HG02798 (cell line): ENCODE measurements around the gene KCNAB1.

ENCODE experiments used
- ATAC-seq: cut with Tn5 transposase; IDR thresholded peaks from one replicate; pipeline ENCODE4 v1.9.1; 2021; ENCODE audit warnings: mild to moderate bottlenecking; ENCODE audit not compliant: unreplicated experiment, poor library complexity

Gene KCNAB1

DNA sequence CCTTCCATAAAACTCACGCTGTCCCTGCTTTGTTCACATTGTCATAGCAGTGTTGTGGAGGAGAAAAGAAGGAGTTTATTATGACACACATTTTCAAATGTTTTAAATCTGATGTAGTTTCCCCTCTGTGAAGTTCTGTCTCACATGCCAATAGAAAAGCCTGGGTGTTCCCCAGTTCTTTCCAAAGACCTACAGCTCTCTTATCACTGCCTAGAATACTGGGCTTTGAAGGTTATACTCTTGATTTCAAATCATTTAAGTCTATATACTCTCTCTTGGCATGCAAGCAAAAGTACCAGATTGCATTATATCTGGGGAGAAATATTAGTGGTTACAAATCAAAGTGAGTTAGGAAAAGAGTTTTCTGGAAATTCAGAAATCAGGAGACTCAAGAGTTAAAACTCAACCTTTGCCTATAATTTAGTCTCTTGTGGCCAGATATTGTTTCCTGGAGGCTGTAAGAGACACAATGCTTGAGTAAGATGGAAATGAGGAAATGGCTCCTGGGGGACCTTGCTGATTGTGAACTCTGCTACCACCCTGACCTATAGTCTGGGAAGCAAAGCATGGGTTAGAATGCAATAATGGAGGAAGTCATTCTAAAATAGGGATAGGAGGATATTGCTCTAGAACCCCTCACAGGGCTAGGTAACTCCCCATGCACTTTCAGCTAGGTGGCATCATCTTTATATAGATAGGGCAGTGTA lies 182.8 kb downstream of the KCNAB1 start:
- no peak for ATAC-seq

DNA sequence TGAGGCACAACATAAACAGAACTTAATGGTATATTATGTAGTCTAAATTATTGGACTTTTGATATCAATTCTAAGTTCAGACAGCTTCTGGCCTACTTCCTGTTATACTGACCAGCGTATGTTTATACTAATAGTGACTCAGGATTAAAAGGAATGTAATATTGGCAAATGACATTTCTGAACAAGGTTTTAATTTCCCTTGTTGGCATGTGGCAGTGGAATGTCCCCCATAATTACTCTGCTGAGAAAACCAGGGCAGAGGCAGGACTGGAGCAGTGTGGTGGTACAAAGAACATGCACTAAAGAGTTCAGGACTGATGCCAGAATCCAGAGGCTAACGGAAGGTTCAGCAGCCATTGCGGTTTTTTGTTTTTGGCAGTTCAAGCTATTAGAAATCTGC lies 184.0 kb downstream of the KCNAB1 start:
- no peak for ATAC-seq

DNA sequence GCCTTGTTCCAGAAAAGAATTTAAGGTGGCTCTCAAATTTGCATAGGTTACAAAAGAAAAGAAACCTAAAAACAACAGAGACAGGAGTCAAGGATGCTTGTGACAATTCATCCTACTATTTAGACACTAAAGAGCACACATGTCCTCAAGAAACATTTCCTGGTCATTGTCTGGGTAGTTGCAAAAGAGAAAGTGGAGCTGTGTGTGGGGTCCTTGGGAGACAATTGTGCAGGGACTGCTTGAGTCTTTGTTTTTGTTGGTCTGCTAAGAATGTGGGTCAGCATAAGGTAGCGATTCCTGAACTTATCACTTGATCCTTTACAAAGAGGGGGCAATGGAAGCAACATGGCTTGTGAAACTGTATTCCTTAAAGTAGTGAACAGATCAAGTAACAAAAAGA lies 185.3 kb downstream of the KCNAB1 start:
- ATAC-seq = no peak

DNA sequence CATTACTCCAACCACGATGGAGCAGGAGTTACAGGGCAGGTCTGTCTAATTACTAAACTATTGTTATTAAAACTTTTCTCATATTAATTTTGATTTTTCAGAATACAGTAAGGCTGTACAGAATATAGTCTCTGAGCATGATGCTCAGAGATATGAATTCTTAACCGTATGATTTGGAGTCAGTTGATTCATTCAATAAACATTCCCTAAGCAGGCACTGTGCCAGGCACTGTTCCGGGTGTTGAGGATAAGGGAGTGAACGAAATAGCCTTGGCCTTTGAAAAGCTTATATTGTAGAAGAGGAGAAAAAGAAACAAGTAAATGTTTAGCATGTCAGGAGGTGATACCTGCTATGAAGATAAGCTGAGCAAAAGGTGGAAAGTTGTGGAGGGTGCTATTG lies 187.3 kb downstream of the KCNAB1 start:
- no peak for ATAC-seq

DNA sequence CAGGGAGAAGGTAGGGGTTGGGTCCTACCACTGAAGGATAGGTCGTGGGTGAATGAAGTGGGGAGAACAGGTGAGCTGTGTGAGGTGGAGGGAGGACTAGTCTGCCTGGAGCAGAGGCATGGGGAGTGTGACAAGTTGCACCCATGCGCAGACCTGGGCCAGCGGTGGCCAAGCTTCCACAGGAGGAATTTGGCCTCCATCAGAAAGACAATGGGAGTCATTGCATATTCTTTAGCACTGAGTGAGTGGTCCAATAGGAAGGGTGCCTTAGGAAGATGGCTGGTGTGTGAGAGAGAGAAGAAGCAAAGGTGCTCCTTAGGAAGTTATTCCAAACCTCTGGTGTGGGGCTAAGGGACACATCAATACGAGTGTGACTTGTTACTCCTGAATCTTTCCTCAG lies 191.1 kb downstream of the KCNAB1 start:
- ATAC-seq = no peak

DNA sequence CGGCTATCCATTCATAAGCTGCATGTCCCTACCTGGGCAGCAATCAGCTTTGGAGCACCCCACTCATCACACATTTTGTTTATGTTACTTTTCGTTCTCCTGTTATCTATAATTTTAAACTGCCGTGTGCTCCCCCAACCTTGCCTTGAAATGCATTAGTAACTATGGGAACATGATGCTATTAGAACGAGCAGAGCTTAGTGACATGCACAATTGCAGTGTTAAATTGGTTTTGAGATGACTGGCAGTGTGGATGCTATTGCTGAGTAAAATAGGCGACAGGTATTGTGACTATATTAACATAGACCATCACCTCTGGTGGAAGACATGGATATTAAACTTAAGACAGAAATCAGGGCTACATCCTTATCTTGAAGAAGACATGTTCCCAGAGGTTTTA lies 191.6 kb downstream of the KCNAB1 start:
- ATAC-seq = no peak

DNA sequence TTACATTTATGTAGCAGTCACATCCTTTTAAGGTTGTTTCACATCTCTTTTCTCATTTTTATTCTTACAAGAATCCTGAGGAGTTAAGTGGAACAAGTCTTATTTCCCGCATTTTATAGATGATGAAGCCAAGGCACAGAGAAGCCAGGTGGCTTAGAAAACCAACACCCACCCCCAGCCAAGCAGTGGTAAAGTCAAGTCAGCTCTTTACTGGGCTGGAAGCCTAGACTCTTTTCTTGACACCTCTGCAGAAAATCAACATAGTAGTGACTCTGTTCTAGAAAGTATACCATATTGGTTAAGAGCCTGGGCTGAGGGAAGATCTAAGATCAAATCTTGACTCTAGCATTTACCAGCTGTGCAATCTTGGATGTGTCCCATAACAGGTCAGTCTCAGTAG lies 195.7 kb downstream of the KCNAB1 start:
- no peak for ATAC-seq

DNA sequence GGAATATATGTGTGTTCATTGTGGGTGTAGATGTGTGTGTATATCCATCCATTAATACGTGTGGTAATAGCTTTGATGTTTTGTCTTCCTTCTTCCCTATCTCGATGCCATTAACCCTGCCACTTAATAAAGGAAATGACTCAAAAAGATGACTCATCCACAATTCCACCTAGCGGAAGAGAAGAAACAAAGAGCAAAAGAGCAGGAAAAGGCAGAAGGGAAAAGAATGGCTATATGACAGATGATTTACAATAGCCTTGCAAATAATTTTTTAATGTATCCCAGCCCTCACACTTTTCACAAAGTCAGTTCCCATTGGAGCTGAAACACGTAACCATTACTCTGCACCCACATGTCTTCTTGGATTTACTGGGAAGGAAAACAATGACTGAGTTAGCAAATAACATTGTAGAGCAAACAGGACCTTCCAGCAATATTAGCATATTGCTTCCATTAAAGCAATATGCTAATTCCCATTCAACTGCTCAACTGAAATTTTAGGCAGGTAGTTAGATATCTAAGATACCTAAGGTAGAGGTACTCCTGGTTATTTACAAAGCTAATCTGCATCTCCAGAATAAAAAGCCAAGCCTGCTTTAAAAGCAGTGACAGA lies 197.2 kb downstream of the KCNAB1 start:
- no peak for ATAC-seq

DNA sequence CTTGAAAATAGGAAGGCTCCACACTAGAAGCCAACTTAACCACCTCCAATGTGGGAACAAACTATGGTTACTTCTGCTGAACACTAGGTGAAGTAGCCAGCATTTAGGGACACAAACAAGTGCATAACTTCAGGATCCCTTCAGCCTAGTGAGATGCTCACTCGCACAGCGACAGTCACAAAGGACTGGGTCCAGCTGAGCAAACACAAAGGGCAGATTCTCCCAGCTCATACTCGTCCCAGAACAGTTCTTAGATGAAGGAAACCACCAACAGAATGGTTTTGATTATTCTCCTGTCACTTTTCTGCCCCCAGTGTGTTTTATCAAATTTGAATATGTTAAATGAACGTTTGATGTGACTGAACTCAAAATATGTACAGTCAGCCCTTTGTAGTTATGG lies 201.6 kb downstream of the KCNAB1 start:
- ATAC-seq = no peak

DNA sequence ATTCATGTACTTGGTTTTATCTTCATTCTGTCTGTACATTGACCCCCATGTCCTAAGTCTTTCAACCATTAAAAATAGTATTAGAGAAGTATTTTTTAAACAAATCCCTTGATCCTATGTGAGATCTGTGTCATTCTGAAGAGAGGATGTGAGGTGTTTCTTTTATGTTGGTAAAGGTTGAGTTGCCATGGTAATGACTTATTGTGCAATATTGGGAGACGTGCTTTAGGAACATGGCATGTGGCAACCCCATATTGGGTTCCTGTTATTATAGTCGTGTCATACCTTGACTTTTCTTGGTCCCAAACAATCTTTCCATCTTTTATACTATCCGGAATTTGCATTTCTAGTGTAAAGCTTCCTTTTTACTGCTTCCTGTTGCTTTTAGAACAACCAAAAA lies 203.1 kb downstream of the KCNAB1 start:
- ATAC-seq = no peak

DNA sequence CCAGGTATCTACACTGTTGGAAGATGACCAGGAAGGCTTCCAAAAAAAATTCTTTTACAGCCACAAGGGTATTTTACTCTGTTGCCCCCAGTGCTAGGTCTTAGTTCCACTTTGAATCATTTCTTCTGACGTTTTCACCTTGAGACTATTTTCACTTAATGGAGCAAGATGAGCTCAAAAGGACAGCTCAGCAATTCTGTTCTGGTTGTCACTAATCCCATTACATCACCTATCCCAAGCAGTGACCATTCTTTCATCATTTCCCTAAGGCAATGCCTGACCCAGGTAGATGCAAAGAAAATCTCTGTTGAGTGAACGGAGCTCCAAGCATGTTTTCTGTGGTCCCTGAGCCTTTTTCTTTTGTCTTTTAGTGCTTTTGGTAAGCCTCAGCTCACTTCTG lies 210.0 kb downstream of the KCNAB1 start:
- no peak for ATAC-seq

DNA sequence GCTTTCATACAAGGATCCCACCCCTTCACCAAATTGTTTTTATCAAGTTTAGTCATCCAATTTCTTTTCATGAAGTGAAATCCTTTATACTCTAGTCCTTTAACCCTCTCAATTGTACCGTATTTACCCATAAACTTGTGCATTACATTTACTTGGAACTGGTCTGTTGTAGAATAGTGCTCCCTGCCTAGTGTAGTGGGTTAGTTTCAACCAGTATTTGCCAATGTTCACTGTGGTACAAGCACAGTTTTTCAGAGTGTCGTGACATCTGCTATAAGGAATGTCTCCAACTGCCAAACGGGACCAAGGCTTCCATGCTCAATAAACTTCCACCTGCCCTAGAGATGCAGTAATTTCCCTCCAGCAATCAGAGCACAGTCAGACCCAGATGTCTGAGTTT lies 211.9 kb downstream of the KCNAB1 start:
- no peak for ATAC-seq

DNA sequence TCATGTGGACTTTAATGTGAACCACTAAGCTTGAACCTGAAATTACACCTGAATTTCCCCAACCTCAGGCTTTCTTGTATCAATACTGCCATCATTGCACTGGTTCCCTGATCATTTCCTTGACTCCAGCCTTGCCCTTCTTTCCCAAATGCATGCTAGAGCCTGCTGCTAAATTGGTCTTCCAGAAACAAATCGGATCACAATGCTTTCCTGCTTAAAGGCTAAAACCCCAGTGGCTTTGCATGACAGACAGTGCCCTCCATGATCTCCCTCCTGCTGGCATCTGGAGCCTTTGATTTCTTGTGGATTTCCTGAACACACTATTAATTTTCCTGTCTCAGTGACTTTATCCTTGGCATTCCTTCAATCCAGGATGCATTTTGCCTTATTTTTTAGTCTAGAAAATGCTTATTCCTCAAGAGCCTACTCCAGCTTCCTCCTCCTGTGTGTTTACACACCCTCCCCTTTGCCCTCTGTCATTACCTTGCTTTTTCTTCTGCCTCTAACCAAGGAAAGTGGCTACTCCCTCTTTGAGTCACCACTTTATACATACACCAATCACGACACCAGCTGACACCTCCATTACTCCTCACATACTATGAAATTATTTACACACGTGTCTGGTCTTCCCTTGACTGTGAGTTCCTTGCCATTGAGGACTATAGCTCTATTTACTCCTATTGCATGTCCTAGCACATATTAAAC lies 214.6 kb downstream of the KCNAB1 start:
- ATAC-seq = no peak

DNA sequence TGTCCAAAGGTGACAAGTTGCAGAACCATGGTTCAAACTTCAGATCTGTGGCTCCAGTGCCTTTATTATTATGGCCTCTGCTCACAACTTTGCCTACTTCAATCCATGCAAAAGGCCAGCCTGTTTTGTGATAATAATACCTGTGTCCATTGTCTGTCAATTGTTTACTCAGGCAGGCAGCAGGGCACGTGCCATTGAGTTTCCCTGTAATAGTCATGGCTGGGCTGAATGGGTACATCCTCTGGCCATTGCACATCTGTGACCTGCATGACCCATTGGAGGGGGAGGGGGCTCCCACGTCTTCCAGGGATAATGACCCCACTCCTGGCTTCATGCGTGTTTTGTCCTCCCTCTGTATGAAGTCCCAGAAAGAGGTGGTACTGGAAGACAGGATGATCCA lies 219.1 kb downstream of the KCNAB1 start:
- no peak for ATAC-seq

DNA sequence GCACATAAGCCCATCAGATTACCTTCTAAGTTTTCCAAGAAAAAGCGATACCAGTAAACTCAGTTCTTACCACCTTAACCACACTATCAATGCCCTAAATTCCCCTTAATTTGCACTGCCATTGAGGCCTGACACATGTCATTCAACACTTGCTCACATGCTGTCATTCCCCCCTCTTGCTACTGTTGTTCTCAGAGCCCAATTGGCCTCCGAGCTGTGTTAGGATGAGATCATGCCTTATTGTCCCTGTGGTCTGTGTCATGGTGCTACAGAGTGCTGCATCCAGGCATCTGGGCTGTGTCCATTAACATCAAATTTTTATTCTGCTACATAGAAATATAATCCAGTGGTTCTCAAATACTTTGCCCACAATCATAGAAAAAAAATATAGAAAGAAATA lies 221.0 kb downstream of the KCNAB1 start:
- ATAC-seq = no peak

DNA sequence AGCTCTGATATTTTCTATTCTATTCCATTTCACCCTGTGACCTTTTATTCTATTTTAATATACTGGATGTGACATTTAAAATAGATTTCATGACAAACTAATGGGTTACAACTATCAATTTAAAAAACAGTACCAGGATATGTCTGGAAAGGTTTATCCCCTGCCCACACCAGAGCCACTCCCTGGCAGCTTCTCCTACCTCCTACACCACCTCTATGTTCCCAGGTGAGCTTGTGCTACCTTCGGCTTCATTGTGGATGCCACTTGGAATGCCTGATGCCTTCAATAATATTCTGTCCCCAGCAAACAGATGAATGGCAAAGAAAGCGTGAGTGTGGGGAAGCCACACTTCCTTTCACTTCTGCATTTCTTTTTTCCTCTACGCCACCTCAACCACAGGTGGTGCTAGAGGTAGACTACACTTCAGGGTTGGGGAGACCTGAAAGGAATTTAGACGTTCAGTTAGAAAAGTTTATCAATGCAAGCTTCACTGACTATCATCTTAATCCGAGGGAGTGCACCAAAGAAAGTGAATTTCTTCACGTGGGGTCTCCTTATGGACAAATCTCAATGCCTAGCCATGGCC lies 221.5 kb downstream of the KCNAB1 start:
- ATAC-seq = peak; percentile 100

DNA sequence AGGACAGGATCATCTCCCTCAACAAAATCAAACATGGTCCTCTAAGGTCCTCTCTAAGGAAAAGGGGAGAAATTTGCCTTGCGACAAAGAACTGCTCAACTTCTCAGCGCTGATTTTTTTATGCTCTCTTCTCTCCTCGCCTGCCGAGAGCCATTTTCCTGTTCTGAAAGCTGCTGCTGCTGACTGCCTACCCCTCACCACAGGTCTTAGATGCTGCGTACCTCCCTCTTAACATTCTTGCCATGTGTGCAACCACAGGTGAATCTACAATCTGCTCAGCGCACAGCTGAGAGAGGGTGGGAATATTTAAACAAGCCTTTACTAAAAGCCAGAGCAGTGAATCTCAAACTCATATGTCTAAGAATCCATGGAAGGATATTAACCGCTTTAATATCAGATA lies 223.8 kb downstream of the KCNAB1 start:
- no peak for ATAC-seq

DNA sequence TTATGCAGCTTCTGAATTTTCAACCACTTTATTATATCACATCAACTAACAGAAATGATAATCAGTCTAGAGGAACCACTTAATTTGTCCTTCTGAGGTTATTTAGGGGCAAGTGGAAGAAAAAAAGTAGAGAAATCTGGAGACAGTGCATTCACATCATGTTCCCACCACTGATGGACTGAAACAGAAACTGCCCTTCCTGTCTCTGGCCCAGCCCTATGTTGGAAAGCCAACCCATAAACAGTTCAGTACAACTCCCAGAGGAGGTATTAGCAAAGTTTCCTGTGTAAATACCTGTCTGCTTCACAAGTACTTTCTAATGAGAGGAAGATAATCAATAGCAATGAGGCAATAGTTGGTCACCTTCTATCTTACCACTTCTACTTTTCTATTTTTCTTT lies 228.7 kb downstream of the KCNAB1 start:
- ATAC-seq = no peak

DNA sequence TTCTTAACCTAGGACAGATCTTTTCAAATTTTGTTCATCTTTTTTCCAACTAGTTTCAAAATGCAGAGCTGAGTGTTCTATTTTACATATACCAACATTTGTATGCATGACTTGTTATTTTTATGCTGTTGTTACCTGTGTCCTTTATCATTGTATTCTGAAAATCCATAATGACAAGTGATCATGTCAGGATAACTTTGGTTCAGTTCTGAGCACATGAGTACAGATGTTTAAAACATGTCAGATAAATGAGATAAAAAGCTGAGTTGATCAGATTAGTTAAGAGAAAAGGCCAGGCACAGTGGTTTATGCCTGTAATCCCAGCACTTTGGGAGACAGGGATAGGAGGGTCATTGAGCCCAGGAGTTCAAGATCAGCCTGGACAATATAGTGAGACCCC lies 229.6 kb downstream of the KCNAB1 start:
- ATAC-seq = no peak

DNA sequence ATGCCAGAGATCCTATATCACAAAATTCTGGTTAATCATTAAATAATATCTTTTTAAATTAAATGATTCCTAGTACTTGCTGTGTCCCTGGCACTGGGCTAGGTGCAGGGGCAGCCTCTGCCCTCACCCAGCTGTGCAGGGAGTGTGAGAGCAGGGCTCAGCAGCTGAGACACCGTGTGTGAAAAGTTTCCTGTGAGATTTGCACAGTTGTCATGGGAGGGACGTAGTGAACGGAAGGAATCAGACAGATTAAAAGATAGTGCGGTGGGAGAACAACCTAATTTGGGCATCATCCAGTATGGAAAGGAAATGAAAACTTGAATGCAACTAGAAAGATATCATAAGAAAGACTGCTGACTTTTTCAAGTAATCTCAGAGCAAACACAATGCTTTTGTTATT lies 230.4 kb downstream of the KCNAB1 start:
- no peak for ATAC-seq

DNA sequence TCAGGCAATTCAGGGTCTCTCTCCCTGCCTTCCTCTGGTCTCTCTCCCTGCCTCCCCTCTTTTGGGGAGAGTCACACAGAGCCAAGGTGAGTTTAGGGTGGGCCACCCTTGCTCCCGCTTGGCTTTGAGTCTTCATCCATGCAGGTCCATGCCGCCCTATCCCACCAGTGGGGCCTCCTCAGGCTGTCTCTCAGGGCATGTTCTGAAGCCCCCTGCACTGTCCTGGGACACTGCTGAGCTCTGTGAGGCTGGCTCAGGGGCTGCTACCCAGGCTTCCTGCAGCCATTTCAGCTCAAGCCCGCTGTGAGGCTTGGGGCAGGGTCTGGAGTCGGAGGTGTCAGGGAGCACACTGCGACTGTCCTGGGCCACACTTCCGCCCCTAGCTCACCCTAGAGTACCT lies 231.4 kb downstream of the KCNAB1 start:
- no peak for ATAC-seq
